PC-3 (cell line): ENCODE results near the gene EVL. TPM values are rescaled to one million over a fixed set of nuclear protein-coding genes. Genes with fewer than 3 reads are reported as not detected.

Experiments
- ATAC-seq: fragments of 200-7000 bp; cut with Tn5 transposase; 2 replicates; pipeline ENCODE4 v1.9.1; 2020; ENCODE audit warnings: mild to moderate bottlenecking, moderate library complexity
- BruUV-seq: library from RNA; stranded (reverse); fragments of 400-500 nt; replicated peaks from 2 replicates; lab custom pipeline; 2021; lab: Mats Ljungman, UMichigan
- CTCF ChIA-PET: fragments of 300-600 bp; sonication (Branson Sonifier 250); formaldehyde crosslinking; loops from one replicate; lab custom pipeline; 2022; ENCODE audit warnings: antibody characterized with exemption; lab: Charles Lee
- POLR2A ChIA-PET: fragments of 300-600 bp; sonication (Branson Sonifier 250); formaldehyde crosslinking; loops from one replicate; lab custom pipeline; 2022; ENCODE audit warnings: antibody characterized with exemption; ENCODE audit not compliant: unreplicated experiment; lab: Charles Lee
- DNase-seq: peaks from one replicate; pipeline ENCODE4 v3.0.0-alpha.2; 2015
- H2AFZ ChIP-seq: fragments of 300-600 bp; sonication (generic); 2 replicates; pipeline ENCODE4 v1.6.0; 2016; ENCODE audit warnings: antibody characterized with exemption, low read length
- H3F3A ChIP-seq: fragments of 300-600 bp; sonication (generic); one replicate; pipeline ENCODE4 v1.6.0; 2017; ENCODE audit warnings: antibody characterized with exemption, low read length, control low read depth, mild to moderate bottlenecking; ENCODE audit not compliant: unreplicated experiment
- H3K27ac ChIP-seq: fragments of 300-600 bp; sonication (generic); 2 replicates; pipeline ENCODE4 v1.5.1; 2016; ENCODE audit warnings: mild to moderate bottlenecking, low read length
- H3K27me3 ChIP-seq: fragments of 300-600 bp; sonication (generic); 2 replicates; pipeline ENCODE4 v1.6.1; 2016; ENCODE audit warnings: low read length, mixed read lengths
- H3K36me3 ChIP-seq: fragments of 300-600 bp; sonication (generic); 2 replicates; pipeline ENCODE4 v1.6.1; 2016; ENCODE audit warnings: low read depth, mixed run types, low read length, mixed read lengths
- H3K4me1 ChIP-seq: fragments of 300-600 bp; sonication (generic); 2 replicates; pipeline ENCODE4 v1.5.1; 2016; ENCODE audit warnings: low read length; ENCODE audit not compliant: insufficient read depth
- H3K4me2 ChIP-seq: fragments of 300-600 bp; sonication (generic); 2 replicates; pipeline ENCODE4 v1.6.0; 2016; ENCODE audit warnings: low read length
- H3K4me3 ChIP-seq: fragments of 300-600 bp; sonication (generic); 2 replicates; pipeline ENCODE4 v1.5.1; 2016; ENCODE audit warnings: mild to moderate bottlenecking, low read length, mixed read lengths
- H3K79me2 ChIP-seq: fragments of 300-600 bp; sonication (generic); 2 replicates; pipeline ENCODE4 v1.6.1; 2017; ENCODE audit warnings: low read length, mixed read lengths
- H3K9ac ChIP-seq: fragments of 300-600 bp; sonication (generic); 2 replicates; pipeline ENCODE4 v1.6.0; 2016; ENCODE audit warnings: mild to moderate bottlenecking, low read length
- H3K9me2 ChIP-seq: fragments of 300-600 bp; sonication (generic); replicated peaks from 2 replicates; pipeline ENCODE4 v1.6.1; 2016; ENCODE audit warnings: mixed run types, low read length, mixed read lengths
- H3K9me3 ChIP-seq: fragments of 300-600 bp; sonication (generic); 2 replicates; pipeline ENCODE4 v1.6.1; 2016; ENCODE audit warnings: low read length, mixed read lengths
- H4K20me1 ChIP-seq: fragments of 300-600 bp; sonication (generic); 2 replicates; pipeline ENCODE4 v1.6.1; 2016; ENCODE audit warnings: low read length, mixed read lengths
- CTCF ChIP-seq: fragments of 300-600 bp; sonication (generic); conservative IDR thresholded peaks from 2 replicates; pipeline ENCODE4 v1.5.1; 2017; ENCODE audit warnings: antibody characterized with exemption, low read depth, mild to moderate bottlenecking, low read length
- EZH2 ChIP-seq: fragments of 300-600 bp; sonication (generic); IDR thresholded peaks from one replicate; pipeline ENCODE4 v1.6.1; 2017; ENCODE audit warnings: antibody characterized with exemption, mild to moderate bottlenecking, low read length; ENCODE audit not compliant: unreplicated experiment
- EZH2phosphoT487 ChIP-seq: fragments of 300-600 bp; sonication (generic); IDR thresholded peaks from 2 replicates; pipeline ENCODE4 v1.6.1; 2018; ENCODE audit warnings: mild to moderate bottlenecking, antibody characterized with exemption, low read length, borderline replicate concordance
- intact Hi-C: fragments of 100-400 bp; cut with micrococcal nuclease; formaldehyde crosslinking; loops from 2 replicates; pipeline ENCODE4 v1.9.0; 2023
- total RNA-seq: library from RNA; depleted of rRNA; stranded (reverse); fragments of >200 nt; gene quantifications from 2 replicates; pipeline ENCODE4 v1.2.3, GENCODE V29; 2014

EVL gene
- total RNA-seq, 1 experiment from 2014 or later = 26.5 TPM

- POLR2A ChIA-PET = no interaction called here
- H3F3A ChIP-seq = no peaks in the 10 kb centered on the region
- no peak overlapping the region for H3K9ac ChIP-seq
- DNase-seq = no peak
- H3K4me2 ChIP-seq = peak overlapping the region; percentile 95
- H3K9me3 ChIP-seq = no peaks in the 10 kb centered on the region
- H3K79me2 ChIP-seq = no peaks in the 10 kb centered on the region
- H3K4me3 ChIP-seq = peak overlapping the region; percentile 71
- peaks cover 12% of the 10 kb centered on the region; the same call in 1 of the 2 replicates for H3K4me1 ChIP-seq
- CTCF ChIA-PET = no interaction called here
- no peaks in the 10 kb centered on the region for H4K20me1 ChIP-seq
- ATAC-seq = 0 out of 2 replicates have a peak, but pooled peaks have one; percentile 2
- H2AFZ ChIP-seq = peak overlapping the region; percentile 83
- TF ChIP-seq EZH2phosphoT487 = no peak
- no peak for TF ChIP-seq EZH2
- no peak for TF ChIP-seq CTCF
- H3K27me3 ChIP-seq = peaks cover 9% of the 10 kb centered on the region; the same call in 1 of the 2 replicates
- H3K9me2 ChIP-seq = no peaks in the 10 kb centered on the region
- BruUV-seq = no TSS peak
- H3K27ac ChIP-seq = no peak overlapping the region
- intact Hi-C loops = no loop called here
- no peaks in the 10 kb centered on the region for H3K36me3 ChIP-seq
Measured at GRCh38 chr14:100158566-100159093, 93.4 kb downstream of the EVL start.

DNA sequence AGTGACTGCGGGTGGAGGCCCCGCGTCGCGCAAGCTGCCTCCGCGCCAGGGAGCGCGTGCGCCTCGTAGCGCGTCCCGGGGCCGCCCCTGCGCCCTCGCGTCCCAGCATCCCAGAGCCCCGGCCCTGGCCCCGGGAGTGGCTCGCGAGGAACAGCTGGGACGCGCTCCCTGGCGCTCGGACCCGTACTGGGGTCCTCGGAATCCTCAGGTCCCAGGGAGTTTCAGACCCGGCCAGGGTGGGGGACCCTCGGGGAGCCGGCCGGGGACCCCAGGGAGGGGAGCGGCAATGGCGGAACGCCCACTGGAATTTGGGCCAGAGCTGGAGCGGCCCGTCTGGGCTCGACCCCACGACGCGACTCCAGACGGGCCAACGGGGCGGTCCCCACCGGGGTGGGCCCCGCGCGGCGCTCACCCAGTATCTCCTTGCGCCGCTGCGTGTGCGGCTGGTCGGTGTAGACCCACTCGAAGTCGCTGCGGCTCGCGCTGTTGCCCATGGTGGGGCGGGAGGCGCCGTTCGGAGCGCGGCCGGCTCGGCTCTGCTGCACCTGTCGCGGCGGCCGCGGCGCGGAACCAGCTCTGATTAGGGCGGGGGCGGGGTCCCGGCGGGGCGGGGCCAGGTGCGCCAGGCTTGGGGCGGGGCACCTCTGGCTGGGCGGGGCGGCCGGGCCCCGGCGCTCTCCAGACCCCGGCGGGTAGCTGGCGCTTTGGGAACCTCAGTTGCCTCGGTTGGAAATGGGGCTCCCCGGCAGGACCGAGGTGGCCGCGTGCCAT lies 94.1 kb downstream of the EVL start, which contains the start of gene DEGS2:
DEGS2 (minus strand) TSS at position 552 of the 771 bp plus-strand sequence; CDS start at position 494, 58 bp downstream.
- peak within 1 kb of the TSS; percentile 71 for H3K4me3 ChIP-seq
- peak within 1 kb of the TSS; percentile 87 for H2AFZ ChIP-seq
- H3K27me3 ChIP-seq = peaks cover 9% of the 10 kb centered on the region; the same call in 1 of the 2 replicates
- no peak within 1 kb of the TSS for H3K27ac ChIP-seq
- intact Hi-C loops = no loop called here
- H3K4me1 ChIP-seq = peaks cover 12% of the 10 kb centered on the region; the same call in 1 of the 2 replicates
- no peaks in the 10 kb centered on the region for H3K9me3 ChIP-seq
- H4K20me1 ChIP-seq = no peaks in the 10 kb centered on the region
- CTCF ChIA-PET = interaction anchor here (0.6 kb wide), 3 partner anchors 34 to 51 kb away, joined by 6 to 13 read pairs (median 9); no protein-coding TSS in a partner anchor
- no peaks in the 10 kb centered on the region for H3K9me2 ChIP-seq
- ATAC-seq = peak; percentile 50
- H3K4me2 ChIP-seq = peak within 1 kb of the TSS; percentile 95
- BruUV-seq = no TSS peak
- POLR2A ChIA-PET = no interaction called here
- no peak for TF ChIP-seq CTCF
- no peak for TF ChIP-seq EZH2phosphoT487
- TF ChIP-seq EZH2 = no peak
- no peak within 1 kb of the TSS for H3K9ac ChIP-seq
- no peaks in the 10 kb centered on the region for H3K79me2 ChIP-seq
- H3K36me3 ChIP-seq = no peaks in the 10 kb centered on the region
- DNase-seq = peak; percentile 56
- H3F3A ChIP-seq = no peaks in the 10 kb centered on the region
